ENCODE measurements around the gene ERC1.

ERC1 gene

DNA sequence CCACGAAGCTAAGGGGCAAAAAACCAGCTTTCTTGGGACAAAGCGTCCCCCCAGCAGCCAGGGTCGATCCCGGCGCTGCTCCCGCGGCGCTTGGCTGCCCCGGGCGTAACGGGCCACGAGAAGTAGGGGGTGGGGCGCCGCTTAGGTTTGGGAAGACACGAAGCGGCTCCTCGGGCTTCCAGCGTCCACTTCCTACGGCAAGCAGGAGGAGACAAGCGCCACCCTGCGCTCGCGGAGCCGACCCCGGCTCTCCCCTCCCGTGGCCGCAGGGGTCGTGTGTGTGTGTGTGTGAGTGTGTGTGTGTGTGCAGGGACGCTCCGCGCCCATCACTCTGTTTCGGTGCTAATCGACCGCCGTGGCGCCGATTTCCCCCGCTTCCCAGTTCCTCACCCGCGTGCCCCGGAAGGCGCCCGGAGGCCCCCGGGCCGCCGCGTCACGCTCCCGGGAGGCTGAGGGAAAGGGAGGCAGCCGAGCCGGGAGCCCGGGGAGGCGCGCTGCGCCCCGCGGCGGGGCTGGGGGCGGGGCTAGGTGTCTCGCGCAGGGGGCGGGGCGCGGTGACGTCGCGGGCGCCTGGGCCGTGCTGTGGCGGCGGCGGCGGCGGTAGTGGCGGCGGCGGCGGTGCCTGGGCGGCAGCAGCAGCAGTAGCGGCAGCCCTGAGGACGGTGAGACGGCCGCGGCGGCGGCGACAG, at the start of gene ERC1:
Gene ERC1 (plus strand): TSS at position 563 of the 689 bp plus-strand sequence. CDS start 36,681 bp downstream, outside the sequence.
- peak; percentile 59 to 74 for DNase-seq

DNA sequence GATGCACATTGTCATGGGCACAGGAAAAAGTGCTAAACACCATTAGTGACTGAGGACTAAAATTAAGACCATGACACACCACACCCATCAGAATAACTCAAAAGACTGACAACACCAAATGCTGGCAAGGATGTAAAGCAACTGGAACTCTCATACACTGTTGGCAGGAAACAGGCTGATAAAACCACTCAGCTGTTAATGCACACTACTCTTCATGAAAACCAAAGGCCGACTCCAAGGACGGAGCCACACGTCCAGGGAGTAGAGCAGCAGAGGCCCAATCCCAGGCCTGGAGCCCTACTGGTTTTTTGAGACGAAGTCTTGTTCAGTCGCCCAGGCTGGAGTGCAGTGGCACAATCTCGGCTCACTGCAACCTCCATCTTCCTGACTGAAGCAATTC, 48.0 kb upstream of the ERC1 start:
- no peak for DNase-seq

DNA sequence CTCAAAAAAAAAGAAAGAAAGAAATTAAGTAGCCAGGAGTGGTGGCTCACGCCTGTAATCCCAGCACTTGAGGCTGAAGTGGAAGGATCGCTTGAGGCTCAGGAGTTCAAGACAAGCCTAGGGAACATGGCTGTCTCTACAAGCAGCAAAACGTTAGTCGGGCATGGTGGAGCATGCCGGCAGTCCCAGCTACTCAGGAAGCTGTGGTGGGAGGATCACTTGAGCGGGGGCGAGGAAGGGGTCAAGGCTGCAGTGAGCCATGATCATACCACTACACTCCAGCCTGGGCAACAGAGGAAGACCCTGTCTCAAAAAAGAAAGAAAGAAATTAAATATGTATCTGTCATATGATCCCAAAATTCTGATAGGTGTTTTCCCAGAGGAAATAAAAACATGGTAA, 46.8 kb upstream of the ERC1 start:
- no peak for DNase-seq

- no peak for DNase-seq
Observed at GRCh38 chr12:946212-946611, 44.8 kb upstream of the ERC1 start.

DNA sequence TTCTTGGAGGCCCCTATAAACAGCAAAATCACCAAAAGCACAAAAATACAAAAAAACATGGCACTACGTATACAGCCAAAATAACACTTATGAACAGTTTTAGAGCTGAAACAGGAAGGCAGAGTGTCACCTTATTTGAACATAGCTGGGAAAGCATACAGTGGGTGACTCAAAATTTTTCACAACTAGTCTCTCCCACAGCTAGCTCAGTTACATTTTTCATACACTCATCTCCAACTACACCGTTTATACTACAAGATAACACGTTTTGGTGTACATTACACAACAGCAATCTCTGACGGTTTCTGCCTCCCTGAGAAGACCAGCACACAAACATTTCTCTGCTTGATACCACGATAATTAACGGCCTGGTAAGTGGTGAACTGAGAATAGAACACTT, 44.4 kb upstream of the ERC1 start:
- DNase-seq, result no peak

DNA sequence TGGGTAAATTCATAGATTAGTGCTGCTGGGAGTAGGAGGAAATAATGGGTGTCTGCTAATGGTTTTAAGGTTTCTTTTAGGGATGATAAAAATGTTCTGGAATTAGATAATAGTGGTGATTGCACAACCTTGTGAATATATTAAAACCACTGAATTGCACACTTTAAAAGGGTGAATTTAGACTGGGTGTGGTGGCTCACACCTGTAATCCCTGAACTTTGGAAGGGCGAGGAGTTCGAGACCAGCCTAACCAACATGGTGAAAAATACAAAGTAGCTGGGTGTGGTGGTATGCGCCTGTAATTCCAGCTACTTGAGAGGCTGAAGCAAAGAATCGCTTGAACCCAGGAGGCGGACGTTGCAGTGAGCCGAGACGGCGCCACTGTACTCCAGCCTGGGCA, 42.8 kb upstream of the ERC1 start:
- no peak for DNase-seq

GRCh38 chr12:949453-950191, 41.4 kb upstream of the ERC1 start, which contains the start of gene RAD52:
Gene RAD52, minus strand, starts transcription at chr12:949694. Its CDS starts 16,636 bp downstream, at chr12:933058.
- DNase-seq, result peak; percentile 78 to 81

DNA sequence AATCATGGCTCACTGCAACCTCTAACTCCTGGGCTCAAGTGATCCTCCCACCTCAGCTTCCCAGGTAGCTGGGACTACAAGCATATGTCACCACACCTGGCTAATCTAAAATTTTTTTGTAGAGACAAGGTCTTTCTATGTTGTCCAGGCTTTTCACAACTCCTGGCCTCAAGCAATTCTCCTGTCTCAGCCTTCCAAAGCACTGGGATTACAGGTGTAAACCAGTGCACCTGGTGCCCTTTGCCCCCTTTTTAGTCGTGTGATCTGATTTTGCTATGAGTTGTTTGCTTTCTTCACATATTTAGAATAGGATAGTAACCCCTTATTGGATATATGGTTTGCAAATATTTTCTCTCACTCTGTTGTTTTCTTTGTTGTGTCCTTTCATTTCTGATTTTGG, 39.8 kb upstream of the ERC1 start:
- no peak for DNase-seq

DNA sequence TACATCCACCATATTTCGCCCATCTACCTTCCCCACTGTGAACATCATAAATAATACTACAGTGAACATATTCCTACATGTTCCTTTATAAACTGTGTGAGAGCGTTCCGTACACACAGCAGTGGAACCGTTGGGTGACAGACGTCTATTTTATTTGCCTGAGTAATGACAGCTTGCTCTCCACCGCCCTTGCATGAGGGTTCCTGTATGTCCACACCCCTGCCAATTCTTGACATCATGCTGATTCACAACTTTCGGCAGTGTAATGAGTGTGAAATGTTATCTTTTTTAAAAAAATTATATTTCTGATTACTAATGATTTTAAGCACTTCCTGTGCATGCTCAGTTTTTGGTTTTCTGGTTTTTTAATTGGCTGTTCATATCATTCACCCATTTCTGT, 37.2 kb upstream of the ERC1 start:
- no peak for DNase-seq

DNA sequence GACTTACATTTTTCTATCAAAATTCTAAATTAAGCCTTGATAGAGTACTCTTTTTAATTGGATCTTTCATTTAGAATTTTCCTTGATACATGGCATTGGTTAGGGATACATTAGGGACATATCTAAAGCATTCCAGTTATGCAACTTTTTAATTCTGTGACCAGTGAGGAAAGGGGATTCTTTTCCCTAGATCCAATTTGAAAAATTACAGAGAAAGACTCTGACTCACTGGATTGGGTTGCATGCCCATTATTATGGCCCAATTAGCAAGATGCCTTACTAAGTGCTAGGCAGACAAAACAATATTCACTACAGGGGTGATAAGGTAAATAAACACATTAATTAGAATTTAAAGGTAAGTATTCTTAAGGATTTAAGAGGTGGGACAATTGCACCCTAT, 36.3 kb upstream of the ERC1 start:
- no peak for DNase-seq

GRCh38 chr12:955939-956338, 35.1 kb upstream of the ERC1 start:
- no peak for DNase-seq

GRCh38 chr12:958588-959123, 32.4 kb upstream of the ERC1 start:
- no peak for DNase-seq

DNA sequence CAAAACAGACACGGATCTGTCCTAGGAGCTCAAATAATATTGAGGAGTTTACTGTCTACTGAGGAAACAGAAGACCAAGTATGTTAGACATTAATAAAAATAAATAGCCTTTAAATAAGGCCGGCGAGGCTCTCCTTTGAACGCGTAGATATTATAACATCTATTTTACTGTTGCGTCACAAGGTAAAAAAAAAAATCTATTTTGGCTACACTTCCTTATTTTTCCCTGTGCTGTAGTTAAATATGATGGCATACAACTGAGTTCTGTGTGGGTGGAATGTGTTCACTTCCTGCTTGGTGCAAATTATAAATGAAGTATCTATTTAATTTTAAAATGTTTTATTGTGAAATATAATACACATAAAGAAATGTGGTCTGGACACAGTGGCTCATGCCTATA, 24.3 kb upstream of the ERC1 start:
- no peak for DNase-seq

DNA sequence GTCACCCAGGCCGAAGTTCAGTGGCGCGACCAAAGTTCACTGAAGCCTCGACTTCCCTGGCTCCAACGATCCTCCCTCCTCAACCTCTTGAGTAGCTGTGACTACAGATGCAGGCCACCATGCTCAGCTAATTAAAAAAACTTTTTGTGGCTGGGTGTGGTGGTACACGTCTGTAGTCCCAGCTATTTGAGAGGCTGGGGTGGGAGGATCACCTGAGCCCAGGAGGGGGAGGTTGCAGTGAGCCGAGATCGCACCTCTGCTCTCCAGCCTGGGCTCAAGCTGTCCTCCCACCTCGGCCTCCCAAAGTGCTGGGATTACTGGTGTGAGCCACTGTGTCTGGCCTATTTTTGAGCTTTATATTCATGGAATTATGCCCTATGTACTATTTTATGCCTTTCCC, 23.4 kb upstream of the ERC1 start:
- DNase-seq, result no peak

- DNase-seq, result no peak
Observed at GRCh38 chr12:968545-968944, 22.5 kb upstream of the ERC1 start.

DNA sequence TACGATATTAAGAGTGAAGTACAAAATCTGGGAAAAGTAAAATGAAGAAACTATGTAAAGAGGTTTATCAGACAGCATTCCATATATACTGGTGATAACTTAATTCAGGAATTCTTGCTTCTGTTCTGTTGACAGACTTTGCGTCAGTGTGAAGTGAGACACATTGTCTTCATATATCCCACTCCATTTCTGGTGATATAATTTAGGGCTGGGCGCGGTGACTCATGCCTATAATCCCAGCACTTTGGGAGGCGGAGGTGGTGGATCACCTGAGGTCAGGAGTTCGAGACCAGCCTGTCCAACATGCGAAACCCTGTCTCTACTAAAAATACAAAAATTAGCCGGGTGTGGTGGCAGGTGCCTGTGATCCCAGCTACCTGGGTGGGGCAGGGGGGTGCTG, 21.2 kb upstream of the ERC1 start:
- DNase-seq, result no peak

DNA sequence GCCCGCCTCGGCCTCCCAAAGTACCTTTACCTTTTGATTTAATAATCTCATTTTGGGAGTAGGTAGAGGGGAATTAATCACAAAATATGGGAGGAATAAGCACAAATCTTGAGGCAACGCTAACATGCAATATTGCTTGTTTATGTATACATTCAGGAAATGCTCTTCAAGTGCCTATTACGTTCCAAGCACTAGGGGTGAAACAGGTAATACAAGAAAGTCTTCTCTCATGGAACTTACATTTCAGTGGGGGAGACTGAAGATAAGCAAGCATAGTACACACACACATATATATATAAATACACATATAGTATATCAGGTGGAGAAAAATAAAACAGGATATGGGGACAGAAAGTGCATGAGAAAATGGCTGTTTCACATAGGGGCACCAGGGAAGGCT, 19.0 kb upstream of the ERC1 start:
- no peak for DNase-seq

DNA sequence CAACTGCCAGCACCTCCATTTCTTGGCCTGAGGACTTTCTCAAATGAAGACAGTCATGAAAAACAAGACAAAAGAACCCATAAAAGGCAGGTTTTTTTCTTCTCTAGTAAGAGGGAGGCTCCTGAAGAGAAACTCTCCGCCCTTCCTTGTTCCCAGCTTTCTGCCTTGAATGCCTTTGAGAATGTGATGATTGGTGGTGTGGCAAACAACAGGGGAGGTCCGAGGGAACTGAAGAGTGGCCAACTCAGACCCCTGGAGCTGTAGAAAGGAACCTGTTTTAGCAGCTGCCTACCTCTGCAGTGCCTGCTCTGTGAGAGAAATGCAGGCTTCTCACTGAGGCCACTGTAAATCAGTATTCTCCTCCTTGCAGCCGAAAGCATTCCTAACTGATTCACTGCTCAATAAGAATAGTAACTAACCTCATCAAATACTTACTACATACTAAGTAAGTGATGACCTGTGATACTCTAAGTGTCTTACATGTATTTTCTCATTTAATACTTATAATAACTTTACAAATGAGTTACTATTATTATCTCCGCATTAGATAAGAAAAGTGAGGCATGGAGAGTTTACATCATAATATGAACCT, 16.7 kb upstream of the ERC1 start:
- no peak for DNase-seq

DNA sequence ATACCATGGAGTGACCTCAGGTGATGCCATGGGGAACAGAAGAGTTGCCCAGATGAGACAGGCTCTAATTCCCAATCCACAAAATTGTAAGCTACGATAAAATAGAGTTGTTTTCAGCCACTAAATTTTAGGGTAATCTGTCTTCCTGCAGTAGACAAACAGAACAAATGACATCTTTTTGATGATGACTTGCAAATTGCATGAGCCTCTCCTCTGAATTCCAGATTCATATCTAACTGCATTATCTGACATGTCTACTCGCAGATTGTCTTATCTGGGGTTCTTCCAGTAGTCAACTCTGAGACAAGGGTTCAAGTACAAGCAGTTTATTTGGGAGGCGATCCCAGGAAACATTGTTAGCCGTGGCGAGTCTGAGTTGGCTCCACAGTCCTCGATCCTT, 14.4 kb upstream of the ERC1 start:
- no peak for DNase-seq

GRCh38 chr12:977156-977555, 13.9 kb upstream of the ERC1 start:
- no peak for DNase-seq

DNA sequence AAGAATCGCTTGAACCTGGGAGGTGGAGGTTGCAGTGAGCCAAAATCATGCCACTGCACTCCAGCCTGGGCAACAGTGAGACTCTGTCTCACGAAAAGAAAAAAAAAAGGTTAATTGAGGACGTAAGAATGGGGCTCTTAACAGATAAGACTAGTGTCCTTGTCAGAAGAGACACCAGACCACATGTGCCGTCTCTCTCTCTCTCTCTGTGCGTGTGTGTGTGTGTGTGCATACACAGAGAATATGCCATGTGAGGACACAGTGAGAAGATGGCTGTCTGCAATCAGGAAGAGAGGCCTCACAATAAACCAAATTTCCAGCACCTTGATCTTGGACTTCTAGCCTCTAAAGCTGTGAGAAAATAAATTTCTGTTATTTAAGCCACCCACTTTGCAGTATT, 11.7 kb upstream of the ERC1 start:
- DNase-seq, result no peak

DNA sequence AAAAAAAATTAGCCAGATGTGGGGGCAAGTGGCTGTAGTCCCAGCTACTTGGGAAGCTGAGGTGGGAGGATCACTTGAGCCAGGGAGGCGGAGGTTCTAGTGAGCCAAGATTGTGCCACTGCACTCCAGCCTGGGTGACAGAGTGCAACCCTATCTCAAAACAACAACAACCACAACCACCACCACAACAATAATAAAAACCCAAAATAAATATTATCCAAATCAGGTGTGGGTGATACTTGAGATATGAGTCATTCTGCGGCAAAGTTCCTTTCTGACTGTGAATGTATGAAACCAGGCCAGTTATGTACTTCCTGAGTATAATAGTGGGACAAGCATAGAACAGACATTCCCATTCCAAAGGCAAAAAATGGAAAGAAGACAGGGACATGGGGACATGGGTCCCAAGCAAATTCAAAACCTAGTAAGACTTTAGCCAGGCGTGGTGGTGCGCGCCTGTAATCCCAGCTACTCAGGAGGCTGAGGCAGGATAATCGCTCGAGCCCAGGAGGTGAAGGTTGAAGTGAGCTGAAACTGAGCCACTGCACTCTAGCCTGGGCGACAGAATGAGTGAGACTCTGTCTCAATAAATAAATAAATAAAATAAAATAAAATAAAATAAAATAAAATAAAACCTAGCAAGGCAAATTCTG, 9.7 kb upstream of the ERC1 start:
- DNase-seq, result no peak

- no peak for DNase-seq
Observed at GRCh38 chr12:981961-982360, 9.1 kb upstream of the ERC1 start.

Measured in SHP77 (cell line).